Mammary microvascular endothelial cell (primary cell): ENCODE measurements around the gene ECPAS. TPM values are rescaled to one million over a fixed set of nuclear protein-coding genes. Genes with fewer than 3 reads are reported as not detected.

Experiments used
- total RNA-seq: library from RNA; depleted of rRNA; stranded (reverse); fragments of >200 nt; gene quantifications from 2 replicates; pipeline ENCODE4 v1.2.3, GENCODE V29; 2015

Gene ECPAS
- total RNA-seq: 44.7 and 59.1 TPM in 2 replicates

DNA sequence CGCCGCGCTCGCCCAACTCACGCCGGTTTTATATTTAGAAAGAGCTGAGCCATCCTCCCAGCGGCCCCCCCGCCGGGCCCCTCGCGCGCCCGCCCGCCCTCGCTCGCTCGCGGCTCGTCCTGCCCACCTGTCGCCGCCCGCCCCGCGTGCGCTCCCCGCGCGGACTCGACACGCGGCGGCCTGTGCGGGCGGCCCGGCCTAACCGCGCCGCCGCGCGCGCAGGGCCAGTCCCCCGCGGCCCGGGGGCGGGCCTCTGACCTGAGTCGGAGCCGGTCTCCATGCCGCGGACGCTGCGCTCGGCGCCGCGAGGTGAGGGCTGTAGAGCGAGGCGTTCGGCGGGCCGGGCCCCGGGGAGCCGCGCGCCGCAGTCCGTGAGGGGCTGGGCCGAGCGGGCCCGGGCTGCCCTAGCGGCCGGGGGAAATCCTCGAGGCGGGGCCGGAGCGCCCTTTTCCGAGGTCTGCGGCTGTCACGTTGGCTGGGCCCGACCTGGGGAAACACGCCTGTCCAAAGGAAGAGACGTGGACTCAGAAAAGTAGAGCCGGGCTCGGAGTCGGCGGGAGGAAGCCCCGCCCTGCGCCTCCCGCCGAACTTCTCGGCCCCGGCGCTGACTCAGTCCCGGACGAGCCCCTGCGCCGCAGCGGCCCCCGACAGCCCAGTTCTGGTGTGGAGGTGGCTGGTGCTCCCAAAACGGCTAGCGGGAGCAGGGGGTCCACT is at the start of gene ECPAS:
Gene ECPAS, minus strand, starts transcription at position 526 of the 714 bp plus-strand sequence. CDS start 11,465 bp downstream, outside the sequence.

GRCh38 chr9:111525056-111525977 is 41.1 kb upstream of the ECPAS start, which contains the start of gene ZNF483:
ZNF483 (plus strand) TSS chr9:111525179; CDS start chr9:111527396, 2,217 bp downstream.

DNA sequence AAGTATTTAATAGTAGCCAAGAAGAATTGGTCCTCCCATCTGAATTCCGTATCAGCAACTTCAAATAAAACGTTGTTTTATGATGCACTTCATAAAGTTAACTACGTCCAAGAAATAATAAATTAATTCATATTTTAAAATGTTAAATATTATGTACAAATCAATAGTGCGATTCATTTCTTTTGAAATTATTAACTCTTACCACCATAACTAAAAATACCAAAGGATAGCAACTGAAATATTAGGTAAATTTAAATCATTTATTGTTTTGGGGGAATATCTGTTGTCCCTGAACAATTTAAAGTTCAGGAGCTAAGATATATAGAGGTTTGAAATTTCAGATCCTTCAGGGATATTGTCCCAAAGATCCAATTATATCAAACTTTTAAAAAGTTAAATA is 154.1 kb downstream of the ECPAS start, which contains the start of gene OR2K2:
Gene OR2K2, minus strand, starts transcription at position 101 of the 400 bp plus-strand sequence. CDS start 1,791 bp downstream, outside the sequence.

Other genes starting within 250 kb of the ECPAS start
- gene OR2K2, start 154.2 kb downstream of the ECPAS start, total RNA-seq: not detected in 2 replicates
- gene ZNF483, start 40.8 kb upstream of the ECPAS start, total RNA-seq: 0.47 and 0.69 TPM in 2 replicates
- 53.3 and 54.8 TPM in 2 replicates for gene PTGR1, start 115.3 kb upstream of the ECPAS start, total RNA-seq
- gene DNAJC25, start 147.0 kb upstream of the ECPAS start, total RNA-seq: 4.2 and 4.8 TPM in 2 replicates
- gene GNG10, start 177.2 kb upstream of the ECPAS start, total RNA-seq: 101 and 106 TPM in 2 replicates